Cardiac fibroblast (primary cell): ENCODE measurements around the gene MDM2.

Experiments used
- DNase-seq, 2 donors: peaks; one replicate each; pipeline versions ENCODE4 v3.0.0 to v3.0.0-alpha.2; 2010; ENCODE audit warnings: low read depth in 2 of 2
- H3K4me3 ChIP-seq, 2 donors: replicated peaks in 1 of 2; 1 replicate in 1 of 2; 2 replicates in 1 of 2; pipeline ENCODE4 v1.5.1; 2011; ENCODE audit warnings: low read depth in 2 of 2, low read length in 2 of 2, mild to moderate bottlenecking in 2 of 2, moderate library complexity in 1 of 2
- CTCF ChIP-seq: IDR thresholded peaks from one replicate; pipeline ENCODE4 v1.5.1; 2011; ENCODE audit warnings: low read depth, mild to moderate bottlenecking, low read length, inconsistent platforms

Gene MDM2

GRCh38 chr12:68807576-68808387, at the start of gene MDM2:
TSS of gene MDM2 (plus strand) at chr12:68808177. CDS start at chr12:68808478, 301 bp downstream.
- peak; percentile 92 to 95 for DNase-seq
- peak; percentile 33 for TF ChIP-seq CTCF
- H3K4me3 ChIP-seq, result peak within 1 kb of the TSS; percentile 84 to 99

GRCh38 chr12:68759852-68760251, 48.1 kb upstream of the MDM2 start:
- no peak for TF ChIP-seq CTCF
- no peak overlapping the region for H3K4me3 ChIP-seq
- peak; percentile 10 to 21 for DNase-seq

- no peak for DNase-seq
- no peak for TF ChIP-seq CTCF
- no peak overlapping the region for H3K4me3 ChIP-seq
Measured at GRCh38 chr12:68760806-68761441, 47.1 kb upstream of the MDM2 start.

GRCh38 chr12:68761442-68761812, 46.5 kb upstream of the MDM2 start:
- no peak for TF ChIP-seq CTCF
- DNase-seq, result no peak
- no peak overlapping the region for H3K4me3 ChIP-seq

GRCh38 chr12:68761901-68762630, 45.9 kb upstream of the MDM2 start:
- no peak overlapping the region for H3K4me3 ChIP-seq
- no peak for TF ChIP-seq CTCF
- DNase-seq, result no peak

- TF ChIP-seq CTCF, result no peak
- no peak overlapping the region for H3K4me3 ChIP-seq
- no peak for DNase-seq
Measured at GRCh38 chr12:68762691-68763090, 45.3 kb upstream of the MDM2 start.
